HEK293 (cell line): ENCODE measurements around the gene KNOP1.

Experiments
- CTCF ChIA-PET: fragments of 350-600 bp; formaldehyde crosslinking; extraction: SDS; loops from one replicate; lab custom pipeline; 2021; ENCODE audit warnings: antibody characterized with exemption; lab: Yijun Ruan, JAX
- POLR2A ChIA-PET: fragments of 300-600 bp; formaldehyde crosslinking; extraction: SDS; loops from one replicate; lab custom pipeline; 2020; ENCODE audit warnings: antibody characterized with exemption, inconsistent platforms; lab: Yijun Ruan, JAX
- H3K27ac ChIP-seq: fragments of 200-500 bp; sonication (Bioruptor generic); 2 replicates; pipeline ENCODE4 v1.5.1; 2014; ENCODE audit warnings: low read depth, low read length, control low read depth, inconsistent platforms; ENCODE audit errors: extremely low read depth
- H3K36me3 ChIP-seq, 2 experiments: fragments of 200-500 bp in 1 of 2; sonication (Bioruptor generic) in 1 of 2; 1 replicate in 1 of 2; 2 replicates in 1 of 2; pipeline ENCODE4 v1.5.1; 2014 to 2017; ENCODE audit warnings: inconsistent platforms in 2 of 2, low read length in 2 of 2; ENCODE audit not compliant: control insufficient read depth in 2 of 2, insufficient read depth in 1 of 2
- H3K4me1 ChIP-seq: fragments of 200-500 bp; sonication (Bioruptor generic); 2 replicates; pipeline ENCODE4 v1.5.1; 2014; ENCODE audit warnings: mild to moderate bottlenecking, low read length, inconsistent platforms; ENCODE audit not compliant: control insufficient read depth, insufficient read depth
- H3K4me3 ChIP-seq: 2 replicates; pipeline ENCODE4 v1.5.1; 2011; ENCODE audit warnings: low read depth, mild to moderate bottlenecking, control low read depth, low read length, moderate library complexity
- H3K9me3 ChIP-seq: fragments of 200-500 bp; sonication (Bioruptor generic); 2 replicates; pipeline ENCODE4 v1.5.1; 2014; ENCODE audit warnings: low read depth, low read length, inconsistent platforms; ENCODE audit not compliant: control insufficient read depth, insufficient read depth
- ATF2 ChIP-seq: fragments of 450-650 bp; formaldehyde crosslinking; IDR thresholded peaks from 2 replicates; pipeline ENCODE4 v1.5.1; 2016; ENCODE audit warnings: missing biosample characterization, missing genetic modification characterization, low read depth
- INSM2 ChIP-seq: fragments of 450-650 bp; formaldehyde crosslinking; IDR thresholded peaks from 2 replicates; pipeline ENCODE4 v1.5.1; 2016; ENCODE audit warnings: missing biosample characterization, missing genetic modification characterization
- KLF16 ChIP-seq: fragments of 450-650 bp; formaldehyde crosslinking; IDR thresholded peaks from 2 replicates; pipeline ENCODE4 v1.5.1; 2017; ENCODE audit warnings: missing biosample characterization, missing genetic modification characterization
- MYNN ChIP-seq: fragments of 450-650 bp; formaldehyde crosslinking; IDR thresholded peaks from 2 replicates; pipeline ENCODE4 v1.5.1; 2016; ENCODE audit warnings: missing biosample characterization, missing genetic modification characterization, borderline replicate concordance
- PRDM10 ChIP-seq: fragments of 450-650 bp; formaldehyde crosslinking; IDR thresholded peaks from 2 replicates; pipeline ENCODE4 v1.5.1; 2016; ENCODE audit warnings: missing biosample characterization, missing genetic modification characterization
- RBAK ChIP-seq: fragments of 450-650 bp; formaldehyde crosslinking; IDR thresholded peaks from 2 replicates; pipeline ENCODE4 v1.5.1; 2016; ENCODE audit warnings: missing biosample characterization, missing genetic modification characterization
- SALL2 ChIP-seq: fragments of 450-650 bp; formaldehyde crosslinking; IDR thresholded peaks from 2 replicates; pipeline ENCODE4 v1.5.0; 2017; ENCODE audit warnings: missing biosample characterization, mild to moderate bottlenecking, missing genetic modification characterization, borderline replicate concordance
- WT1 ChIP-seq: fragments of 450-650 bp; formaldehyde crosslinking; IDR thresholded peaks from 2 replicates; pipeline ENCODE4 v1.5.1; 2016; ENCODE audit warnings: missing biosample characterization, missing genetic modification characterization
- ZFP69B ChIP-seq: fragments of 450-650 bp; formaldehyde crosslinking; IDR thresholded peaks from 2 replicates; pipeline ENCODE4 v1.5.1; 2016; ENCODE audit warnings: missing biosample characterization, missing genetic modification characterization
- ZNF121 ChIP-seq: fragments of 450-650 bp; formaldehyde crosslinking; IDR thresholded peaks from 2 replicates; pipeline ENCODE4 v1.5.1; 2016; ENCODE audit warnings: missing biosample characterization, missing genetic modification characterization
- ZNF132 ChIP-seq: fragments of 450-650 bp; formaldehyde crosslinking; IDR thresholded peaks from 2 replicates; pipeline ENCODE4 v1.5.1; 2017; ENCODE audit warnings: missing biosample characterization, missing genetic modification characterization, borderline replicate concordance
- ZNF155 ChIP-seq: fragments of 450-650 bp; formaldehyde crosslinking; IDR thresholded peaks from 2 replicates; pipeline ENCODE4 v1.5.1; 2016; ENCODE audit warnings: missing biosample characterization, missing genetic modification characterization
- ZNF16 ChIP-seq: fragments of 450-650 bp; formaldehyde crosslinking; IDR thresholded peaks from 2 replicates; pipeline ENCODE4 v1.5.1; 2016; ENCODE audit warnings: low read depth, missing biosample characterization, missing genetic modification characterization
- ZNF23 ChIP-seq: fragments of 450-650 bp; formaldehyde crosslinking; IDR thresholded peaks from 2 replicates; pipeline ENCODE4 v1.5.1; 2016; ENCODE audit warnings: missing biosample characterization, missing genetic modification characterization, borderline replicate concordance
- ZNF280C ChIP-seq: fragments of 450-650 bp; formaldehyde crosslinking; IDR thresholded peaks from 2 replicates; pipeline ENCODE4 v1.5.1; 2016; ENCODE audit warnings: missing biosample characterization, missing genetic modification characterization
- ZNF292 ChIP-seq: fragments of 450-650 bp; formaldehyde crosslinking; IDR thresholded peaks from 2 replicates; pipeline ENCODE4 v1.5.1; 2016; ENCODE audit warnings: low read depth, missing biosample characterization, missing genetic modification characterization, borderline replicate concordance
- ZNF302 ChIP-seq: fragments of 450-650 bp; formaldehyde crosslinking; IDR thresholded peaks from 2 replicates; pipeline ENCODE4 v1.5.1; 2016; ENCODE audit warnings: missing biosample characterization, missing genetic modification characterization, low read depth
- ZNF548 ChIP-seq: fragments of 450-650 bp; formaldehyde crosslinking; IDR thresholded peaks from 2 replicates; pipeline ENCODE4 v1.5.1; 2016; ENCODE audit warnings: missing biosample characterization, missing genetic modification characterization
- ZNF558 ChIP-seq: fragments of 450-650 bp; formaldehyde crosslinking; IDR thresholded peaks from 2 replicates; pipeline ENCODE4 v1.5.1; 2016; ENCODE audit warnings: missing biosample characterization, missing genetic modification characterization
- ZNF623 ChIP-seq: fragments of 450-650 bp; formaldehyde crosslinking; IDR thresholded peaks from 2 replicates; pipeline ENCODE4 v1.5.1; 2016; ENCODE audit warnings: missing biosample characterization, missing genetic modification characterization
- ZNF629 ChIP-seq: fragments of 450-650 bp; formaldehyde crosslinking; IDR thresholded peaks from 2 replicates; pipeline ENCODE4 v1.5.1; 2017; ENCODE audit warnings: missing biosample characterization, missing genetic modification characterization
- ZNF747 ChIP-seq: fragments of 450-650 bp; formaldehyde crosslinking; IDR thresholded peaks from 2 replicates; pipeline ENCODE4 v1.5.1; 2016; ENCODE audit warnings: missing biosample characterization, missing genetic modification characterization

The KNOP1 gene

GRCh38 chr16:19694989-19695388, 23.0 kb downstream of the KNOP1 start:
- Histone ChIP-seq H3K36me3 (peaks cover 0 to 35% of the 10 kb centered on the region in 2 experiments; a peak in 2 of 3 replicates), H3K4me3 (no peak overlapping the region), H3K27ac (no peak overlapping the region), H3K9me3 (no peaks in the 10 kb centered on the region), H3K4me1 (peaks cover 10% of the 10 kb centered on the region)
- CTCF ChIA-PET = interaction anchor here (0.7 to 1.6 kb wide), 3 partner anchors 9 to 192 kb away, joined by 3 to 4 read pairs (median 3); no protein-coding TSS in a partner anchor
- TF ChIP-seq INSM2 (no peak), PRDM10 (tag by site-specific recombination) (peak; percentile 24; the same call in 1 of the 2 replicates)
- POLR2A ChIA-PET = no interaction called here

GRCh38 chr16:19691161-19691711, 26.8 kb downstream of the KNOP1 start:
- Histone ChIP-seq H3K36me3 (peaks cover 0 to 13% of the 10 kb centered on the region in 2 experiments; a peak in 2 of 3 replicates), H3K4me1 (peaks cover 3% of the 10 kb centered on the region; the same call in 1 of the 2 replicates), H3K27ac (no peak overlapping the region), H3K9me3 (no peaks in the 10 kb centered on the region), H3K4me3 (no peak overlapping the region)
- ChIA-PET POLR2A (no interaction called here), CTCF (interaction anchor here (0.6 kb wide), 1 partner anchor 208 kb away, joined by 4 read pairs; no protein-coding TSS in a partner anchor)
- TF ChIP-seq ZFP69B = no peak
- no peak for TF ChIP-seq MYNN (tag by site-specific recombination)
- no peak for TF ChIP-seq ZNF548
- TF ChIP-seq ZNF302 = no peak
- TF ChIP-seq ZNF292 (tag by site-specific recombination) = no peak
- no peak for TF ChIP-seq ZNF623 (tag by site-specific recombination)
- TF ChIP-seq ZNF121 (tag by site-specific recombination) = no peak
- no peak for TF ChIP-seq KLF16 (tag by site-specific recombination)
- no peak for TF ChIP-seq ZNF280C (tag by site-specific recombination)
- TF ChIP-seq ZNF629 (tag by site-specific recombination) = no peak
- TF ChIP-seq ZNF23 (tag by site-specific recombination) = no peak
- TF ChIP-seq ZNF155 (tag by site-specific recombination) = no peak
- TF ChIP-seq ATF2 (tag by site-specific recombination) = no peak
- no peak for TF ChIP-seq ZNF132 (tag by site-specific recombination)
- TF ChIP-seq SALL2 (tag by site-specific recombination) = no peak
- TF ChIP-seq ZNF16 (tag by site-specific recombination) = no peak
- no peak for TF ChIP-seq ZNF747
- TF ChIP-seq WT1 (tag by site-specific recombination) = no peak
- no peak for TF ChIP-seq RBAK
- TF ChIP-seq ZNF558 (tag by site-specific recombination) = no peak
- TF ChIP-seq, all 188 proteins: peak for 0
